ENCODE data around the gene WWC2.
"Not testable (repeated sequence)": the region's sequence is repeated elsewhere in the genome, so short reads cannot be mapped to it uniquely, and the experiment has no call there.

The WWC2 gene

DNA sequence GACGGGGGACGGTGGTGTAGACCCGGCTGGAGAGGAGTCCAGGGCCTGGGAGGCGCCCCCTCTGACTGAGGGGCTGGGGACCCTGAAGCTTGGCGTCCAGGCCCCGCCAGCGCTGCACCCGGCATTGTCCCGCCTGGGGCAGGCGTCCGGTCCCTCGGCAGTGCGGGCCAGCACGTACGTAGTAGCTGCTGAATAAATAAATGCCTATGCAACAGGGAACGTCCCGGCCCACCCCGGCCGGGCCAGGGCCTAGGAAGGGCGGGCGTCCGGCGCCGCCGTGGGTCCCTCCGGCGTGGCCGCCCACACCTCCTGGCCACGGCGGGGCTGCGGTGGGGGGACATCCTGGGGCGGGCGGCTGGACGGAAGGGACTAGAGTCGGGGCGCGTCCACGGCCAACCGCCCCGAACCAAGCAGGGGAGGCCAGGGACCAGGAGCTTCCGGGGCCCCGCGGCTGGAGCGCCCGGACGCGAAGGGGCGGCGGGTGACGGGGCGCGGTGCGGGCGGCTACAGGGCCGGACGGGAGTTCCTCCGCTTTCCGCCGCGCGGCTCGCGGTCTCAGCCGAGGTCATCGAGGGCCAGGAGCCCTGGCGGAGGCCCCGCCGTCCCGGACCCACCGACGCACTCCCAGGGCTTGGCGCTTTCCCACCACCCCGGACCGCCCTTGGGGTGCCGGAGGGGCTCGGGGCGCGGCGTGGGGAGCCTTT, 886 bp upstream of the WWC2 start:
- peak; percentile 54 for DNase-seq
- in situ Hi-C loops (cut with HindIII; ENCODE audit: low pct_ligation_motif_present, low pct_unique_long_range_greater_than_20kb, low sequenced_read_pairs), result no loop called here

DNA sequence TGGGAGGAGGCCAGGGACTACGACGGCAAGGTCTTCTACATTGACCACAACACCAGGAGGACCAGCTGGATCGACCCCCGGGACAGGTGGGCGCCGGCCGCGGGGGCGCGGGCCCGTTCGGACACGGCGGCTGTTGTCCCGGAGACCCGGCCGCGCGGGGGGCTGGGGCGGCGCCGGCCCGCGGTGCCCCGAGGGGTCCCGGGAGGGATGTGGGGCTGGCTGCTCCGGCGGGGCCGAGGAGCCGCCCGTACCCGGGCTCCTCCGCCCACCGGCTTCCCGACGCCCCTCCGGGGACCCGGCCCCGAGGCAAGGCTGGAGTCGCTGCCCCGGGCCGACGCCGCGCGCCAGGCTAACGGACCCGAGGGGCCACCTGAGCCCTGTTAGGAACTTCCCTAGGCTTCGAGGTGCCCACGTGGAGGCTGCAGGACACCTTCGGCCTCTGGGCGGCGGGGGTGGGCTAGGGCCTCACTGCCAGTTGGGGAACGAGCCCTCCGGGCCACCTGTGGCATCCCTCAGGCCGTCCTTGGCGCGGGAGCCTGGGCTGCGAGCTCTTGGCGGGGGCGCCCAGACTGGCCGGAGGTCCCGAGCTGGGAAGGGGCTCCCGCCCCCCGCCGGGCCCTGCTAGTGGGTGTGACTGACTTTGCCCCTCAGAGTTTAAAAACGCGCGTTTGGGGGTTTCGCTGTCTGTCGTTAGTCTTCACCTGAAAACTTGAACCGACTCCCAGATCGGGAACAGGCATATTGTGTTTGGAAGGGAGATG, 660 bp downstream of the WWC2 start:
- DNase-seq, result peak; percentile 44
- in situ Hi-C loops (cut with HindIII; ENCODE audit: low pct_ligation_motif_present, low pct_unique_long_range_greater_than_20kb, low sequenced_read_pairs), result no loop called here

GRCh38 chr4:183100298-183100599, 1.2 kb downstream of the WWC2 start:
- in situ Hi-C loops (cut with HindIII; ENCODE audit: low pct_ligation_motif_present, low pct_unique_long_range_greater_than_20kb, low sequenced_read_pairs), result no loop called here
- DNase-seq, result no peak

GRCh38 chr4:183100827-183101226, 1.8 kb downstream of the WWC2 start:
- in situ Hi-C loops (cut with HindIII; ENCODE audit: low pct_ligation_motif_present, low pct_unique_long_range_greater_than_20kb, low sequenced_read_pairs), result no loop called here
- no peak for DNase-seq

- DNase-seq, result no peak
- in situ Hi-C loops (cut with HindIII; ENCODE audit: low pct_ligation_motif_present, low pct_unique_long_range_greater_than_20kb, low sequenced_read_pairs), result no loop called here
Measured at GRCh38 chr4:183101956-183102480, 3.0 kb downstream of the WWC2 start.

DNA sequence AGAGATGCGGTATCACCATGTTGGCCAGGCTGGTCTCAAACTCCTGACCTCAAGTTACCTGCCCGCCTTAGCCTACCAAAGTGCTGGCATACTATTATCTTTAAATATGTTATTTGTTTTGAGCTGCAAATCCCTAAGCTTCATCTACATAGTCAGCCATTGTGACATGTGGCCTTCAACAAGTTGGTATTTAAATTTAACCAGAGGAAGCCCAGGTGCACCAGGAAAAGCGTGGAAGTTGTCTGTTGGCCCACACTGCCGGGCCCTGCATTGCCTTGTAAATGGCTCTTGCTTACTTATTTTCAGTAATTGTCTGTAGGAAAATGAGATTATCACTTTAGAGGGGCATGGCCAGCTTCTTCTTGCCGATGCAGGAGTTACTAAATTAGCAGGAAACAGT, 6.0 kb downstream of the WWC2 start:
- in situ Hi-C loops (cut with HindIII; ENCODE audit: low pct_ligation_motif_present, low pct_unique_long_range_greater_than_20kb, low sequenced_read_pairs), result no loop called here
- DNase-seq, result no peak

DNA sequence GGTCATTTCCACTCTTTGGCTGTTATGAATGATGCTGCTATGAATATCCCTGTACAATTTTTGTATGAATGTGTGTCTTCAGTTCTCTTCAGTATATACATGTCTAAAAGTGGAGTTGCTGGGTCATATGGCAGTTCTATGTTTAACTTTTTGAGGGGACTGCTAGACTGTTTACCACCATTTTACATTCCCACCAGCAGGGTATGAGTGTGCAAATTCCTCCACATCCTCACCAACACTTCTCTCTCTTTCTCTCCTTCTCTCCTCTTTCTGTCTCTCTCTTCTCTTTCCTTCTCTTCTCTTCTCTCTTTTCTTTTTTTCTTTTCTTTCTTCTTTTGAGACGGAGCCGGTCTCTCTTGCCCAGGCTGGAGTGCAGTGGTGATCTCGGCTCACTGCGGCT, 7.8 kb downstream of the WWC2 start:
- DNase-seq, result peak; percentile 23
- in situ Hi-C loops (cut with HindIII; ENCODE audit: low pct_ligation_motif_present, low pct_unique_long_range_greater_than_20kb, low sequenced_read_pairs), result no loop called here

- in situ Hi-C loops (cut with HindIII; ENCODE audit: low pct_ligation_motif_present, low pct_unique_long_range_greater_than_20kb, low sequenced_read_pairs), result no loop called here
- no peak for DNase-seq
Measured at GRCh38 chr4:183107891-183108459, 8.9 kb downstream of the WWC2 start.

DNA sequence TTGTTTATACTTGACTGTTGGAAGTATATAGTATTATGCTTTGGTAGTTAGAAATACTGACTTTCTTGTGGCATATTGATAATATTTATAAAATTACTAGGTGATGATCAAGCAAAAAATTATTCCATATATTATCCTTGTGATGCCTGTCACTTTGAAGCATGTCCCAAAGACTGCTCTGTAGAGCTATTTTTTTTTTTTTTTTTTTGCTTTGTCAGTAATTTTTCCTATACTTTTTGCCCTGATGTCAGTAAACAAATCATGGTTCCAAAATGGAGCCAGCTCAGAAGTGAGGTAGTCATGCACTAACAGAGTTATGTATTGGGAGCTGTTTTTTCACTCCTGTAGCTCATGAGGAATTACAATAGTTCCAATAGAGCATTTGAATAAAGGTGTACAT, 11.2 kb downstream of the WWC2 start:
- in situ Hi-C loops (cut with HindIII; ENCODE audit: low pct_ligation_motif_present, low pct_unique_long_range_greater_than_20kb, low sequenced_read_pairs), result no loop called here
- DNase-seq, result no peak

GRCh38 chr4:183111452-183111885, 12.4 kb downstream of the WWC2 start:
- DNase-seq, result no peak
- in situ Hi-C loops (cut with HindIII; ENCODE audit: low pct_ligation_motif_present, low pct_unique_long_range_greater_than_20kb, low sequenced_read_pairs), result no loop called here

DNA sequence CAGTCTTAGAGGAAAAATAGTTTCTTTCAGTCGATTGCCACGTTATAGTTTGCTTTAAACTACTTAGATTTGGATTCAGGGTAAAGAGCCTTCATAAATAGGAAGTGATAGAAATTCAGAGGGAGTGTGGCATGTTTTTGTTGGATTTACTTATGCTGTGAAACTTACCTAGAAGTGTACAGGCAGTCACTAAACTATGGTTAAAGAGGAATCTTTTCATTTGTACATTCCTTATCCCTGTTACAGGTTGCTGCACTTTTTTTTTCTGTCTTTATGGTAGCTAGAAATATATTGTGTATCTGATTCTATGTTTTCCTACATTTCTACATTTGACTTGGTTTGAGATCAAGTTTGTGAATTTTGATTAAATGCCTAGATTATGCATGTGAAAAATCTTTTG, 19.1 kb downstream of the WWC2 start:
- DNase-seq, result peak; percentile 7
- in situ Hi-C loops (cut with HindIII; ENCODE audit: low pct_ligation_motif_present, low pct_unique_long_range_greater_than_20kb, low sequenced_read_pairs), result no loop called here

DNA sequence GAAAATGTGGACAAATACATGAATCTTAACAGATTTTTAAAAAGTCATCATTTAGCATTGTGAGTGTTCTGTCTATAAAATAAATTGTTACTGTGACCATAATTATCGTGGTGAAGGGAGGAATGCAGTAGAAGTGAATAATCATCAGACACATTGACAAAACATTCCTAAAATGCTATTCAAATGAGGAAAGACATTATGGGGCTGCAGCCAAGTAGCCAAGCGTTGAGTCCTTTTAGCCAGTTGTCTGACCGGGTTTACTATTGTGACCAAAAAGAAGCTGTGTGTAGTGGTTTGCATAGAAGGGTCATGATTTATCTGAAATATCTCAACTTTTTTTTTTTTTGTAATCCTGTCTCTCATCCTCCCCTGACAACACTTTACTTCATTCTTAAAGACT, 19.5 kb downstream of the WWC2 start:
- in situ Hi-C loops (cut with HindIII; ENCODE audit: low pct_ligation_motif_present, low pct_unique_long_range_greater_than_20kb, low sequenced_read_pairs), result no loop called here
- DNase-seq, result peak; percentile 93

DNA sequence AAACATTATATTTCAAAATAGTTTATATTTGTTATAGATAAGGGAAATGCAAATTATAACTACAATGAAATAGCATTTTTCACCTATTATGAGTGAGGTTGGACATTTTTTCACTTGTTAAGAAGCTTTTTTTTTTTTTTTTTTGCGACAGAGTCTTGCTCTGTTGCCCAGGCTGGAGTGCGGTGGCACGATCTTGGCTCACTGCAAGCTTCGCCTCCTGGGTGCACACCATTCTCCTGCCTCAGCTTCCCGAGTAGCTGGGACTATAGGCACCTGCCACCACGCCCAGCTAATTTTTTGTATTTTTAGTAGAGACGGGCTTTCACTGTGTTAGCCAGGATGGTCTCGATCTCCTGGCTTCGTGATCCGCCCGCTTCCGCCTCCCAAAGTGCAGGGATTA, 22.6 kb downstream of the WWC2 start:
- DNase-seq; in situ Hi-C loops (cut with HindIII; ENCODE audit: low pct_ligation_motif_present, low pct_unique_long_range_greater_than_20kb, low sequenced_read_pairs): not testable (repeated sequence)

- in situ Hi-C loops (cut with HindIII; ENCODE audit: low pct_ligation_motif_present, low pct_unique_long_range_greater_than_20kb, low sequenced_read_pairs), result no loop called here
- DNase-seq, result no peak
Measured at GRCh38 chr4:183124228-183124627, 25.2 kb downstream of the WWC2 start.

- no peak for DNase-seq
- in situ Hi-C loops (cut with HindIII; ENCODE audit: low pct_ligation_motif_present, low pct_unique_long_range_greater_than_20kb, low sequenced_read_pairs), result no loop called here
Measured at GRCh38 chr4:183124865-183125264, 25.8 kb downstream of the WWC2 start.

- DNase-seq, result no peak
Measured at GRCh38 chr4:183129125-183129524, 30.1 kb downstream of the WWC2 start.

GRCh38 chr4:183129675-183130074, 30.6 kb downstream of the WWC2 start:
- in situ Hi-C loops (cut with HindIII; ENCODE audit: low pct_ligation_motif_present, low pct_unique_long_range_greater_than_20kb, low sequenced_read_pairs), result no loop called here

More at GRCh38 chr4:183129125-183129524, 30.1 kb downstream of the WWC2 start:
- in situ Hi-C loops (cut with HindIII; ENCODE audit: low pct_ligation_motif_present, low pct_unique_long_range_greater_than_20kb, low sequenced_read_pairs), result no loop called here

GRCh38 chr4:183130328-183131155, 31.5 kb downstream of the WWC2 start:
- DNase-seq, result peak; percentile 36
- in situ Hi-C loops (cut with HindIII; ENCODE audit: low pct_ligation_motif_present, low pct_unique_long_range_greater_than_20kb, low sequenced_read_pairs), result no loop called here

More at GRCh38 chr4:183129675-183130074, 30.6 kb downstream of the WWC2 start:
- no peak for DNase-seq

DNA sequence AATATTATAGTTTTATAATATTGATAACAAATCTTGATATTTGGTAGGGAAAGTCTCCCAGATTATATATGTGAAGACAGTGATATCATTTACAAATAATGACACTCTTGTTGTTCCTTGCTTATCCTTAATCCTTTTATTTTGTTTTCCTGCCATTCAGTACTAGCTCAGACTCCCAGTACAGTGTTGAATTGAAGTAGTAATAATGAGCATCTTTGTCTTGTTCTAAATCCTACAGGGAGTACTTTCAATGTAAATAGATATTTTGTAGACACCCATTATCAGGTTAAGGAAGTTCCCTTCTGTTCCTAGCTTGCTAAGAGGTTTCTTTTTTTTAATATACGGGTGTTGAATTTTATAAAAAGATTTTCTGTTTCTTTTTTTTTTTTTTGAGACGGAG, 33.0 kb downstream of the WWC2 start:
- in situ Hi-C loops (cut with HindIII; ENCODE audit: low pct_ligation_motif_present, low pct_unique_long_range_greater_than_20kb, low sequenced_read_pairs), result no loop called here
- DNase-seq, result no peak
